HepG2 (cell line): ENCODE results near the gene PPP1R9B. TPM values are rescaled to one million over a fixed set of nuclear protein-coding genes. Genes with fewer than 3 reads are reported as not detected.

Experiments
- AKNA ChIP-seq: sonication (generic); formaldehyde crosslinking; IDR thresholded peaks from 2 replicates; pipeline ENCODE4 v1.4.0; 2020; ENCODE audit warnings: missing genetic modification reagents, borderline replicate concordance
- CHCHD3 ChIP-seq: sonication (generic); formaldehyde crosslinking; IDR thresholded peaks from 2 replicates; pipeline ENCODE4 v1.8.0; 2022; ENCODE audit warnings: mild to moderate bottlenecking, missing genetic modification reagents, moderate library complexity
- ELF1 ChIP-seq: sonication (generic); formaldehyde crosslinking; IDR thresholded peaks from 2 replicates; pipeline ENCODE4 v1.4.0; 2020; ENCODE audit warnings: missing genetic modification reagents
- GLI4 ChIP-seq: sonication (generic); formaldehyde crosslinking; IDR thresholded peaks from 2 replicates; pipeline ENCODE4 v1.5.1; 2020; ENCODE audit warnings: missing genetic modification reagents, mild to moderate bottlenecking, moderate library complexity, borderline replicate concordance
- KDM5A ChIP-seq: fragments of 200-600 bp; sonication (generic); IDR thresholded peaks from 2 replicates; pipeline ENCODE4 v1.7.0; 2018; ENCODE audit warnings: antibody characterized with exemption, mild to moderate bottlenecking, low read length, borderline replicate concordance
- KLF12 ChIP-seq: sonication (generic); formaldehyde crosslinking; IDR thresholded peaks from 2 replicates; pipeline ENCODE4 v1.4.0; 2020; ENCODE audit warnings: missing genetic modification reagents, borderline replicate concordance
- MTF1 ChIP-seq: sonication (generic); formaldehyde crosslinking; IDR thresholded peaks from 2 replicates; pipeline ENCODE4 v1.5.0; 2020; ENCODE audit warnings: missing genetic modification reagents
- NCOA2 ChIP-seq: sonication (generic); formaldehyde crosslinking; IDR thresholded peaks from 2 replicates; pipeline ENCODE4 v1.8.0; 2022; ENCODE audit warnings: inconsistent platforms
- NR2F6 ChIP-seq, 2 experiments: IDR thresholded peaks; 2 replicates each; pipeline ENCODE4 v1.6.1; 2016; ENCODE audit warnings: antibody characterized with exemption in 1 of 2, mild to moderate bottlenecking in 1 of 2
- TGIF2 ChIP-seq: IDR thresholded peaks from 2 replicates; pipeline ENCODE4 v1.6.1; 2016; ENCODE audit warnings: control low read depth, missing compliant biosample characterization
- TRIM24 ChIP-seq: sonication (generic); formaldehyde crosslinking; IDR thresholded peaks from 2 replicates; pipeline ENCODE4 v1.8.0; 2022; ENCODE audit warnings: mild to moderate bottlenecking, missing genetic modification reagents
- ZBTB1 ChIP-seq: sonication (generic); formaldehyde crosslinking; IDR thresholded peaks from 2 replicates; pipeline ENCODE4 v1.4.0; 2020; ENCODE audit warnings: missing genetic modification reagents, borderline replicate concordance
- ZKSCAN5 ChIP-seq: sonication (generic); formaldehyde crosslinking; IDR thresholded peaks from 2 replicates; pipeline ENCODE4 v1.5.1; 2020; ENCODE audit warnings: mild to moderate bottlenecking, missing genetic modification reagents
- ZNF207 ChIP-seq: fragments of 450-650 bp; IDR thresholded peaks from 2 replicates; pipeline ENCODE4 v1.6.1; 2016; ENCODE audit warnings: antibody characterized with exemption, borderline replicate concordance
- ZNF232 ChIP-seq: sonication (generic); formaldehyde crosslinking; IDR thresholded peaks from 2 replicates; pipeline ENCODE4 v1.4.0; 2020; ENCODE audit warnings: missing genetic modification reagents, borderline replicate concordance
- ZNF354B ChIP-seq: sonication (generic); formaldehyde crosslinking; IDR thresholded peaks from 2 replicates; pipeline ENCODE4 v1.8.0; 2022; ENCODE audit warnings: mild to moderate bottlenecking, missing genetic modification reagents
- ZNF513 ChIP-seq: sonication (generic); formaldehyde crosslinking; conservative IDR thresholded peaks from 2 replicates; pipeline ENCODE4 v1.5.0; 2020; ENCODE audit warnings: missing genetic modification reagents
- ZNF703 ChIP-seq: sonication (generic); formaldehyde crosslinking; IDR thresholded peaks from 2 replicates; pipeline ENCODE4 v1.5.1; 2020; ENCODE audit warnings: missing genetic modification reagents, mild to moderate bottlenecking, moderate library complexity, borderline replicate concordance
- ZNF772 ChIP-seq: sonication (generic); formaldehyde crosslinking; IDR thresholded peaks from 2 replicates; pipeline ENCODE4 v1.5.0; 2020; ENCODE audit warnings: mild to moderate bottlenecking, missing genetic modification reagents
- polyA plus RNA-seq, 8 experiments: library from polyadenylated mRNA; depleted of rRNA in 3 of 8; stranded (reverse) in 7 of 8; unstranded in 1 of 8; fragments of >200 nt; fragmentation: Illumina TruSeq in 4 of 8; extraction: Trizol in 4 of 8; gene quantifications; 2 replicates each; pipeline versions ENCODE4 v1.2.1 to v1.2.3, GENCODE V29; 2011 to 2016; ENCODE audit warnings: low read depth in 4 of 8, missing spikeins in 1 of 8, mixed read lengths in 1 of 8; ENCODE audit not compliant: insufficient read depth in 1 of 8
- total RNA-seq, 5 experiments: library from RNA; depleted of rRNA; stranded (reverse); fragments of >200 nt; fragmentation: Illumina TruSeq; extraction: Trizol; gene quantifications; 2 replicates each; pipeline ENCODE4 v1.2.3, GENCODE V29; 2016; ENCODE audit warnings: low read depth in 1 of 5
- TF ChIP-seq, protein P1 (sequence below): sonication (generic); formaldehyde crosslinking; IDR thresholded peaks from 2 replicates; pipeline ENCODE4 v1.9.0; 2021; ENCODE audit warnings: missing genetic modification reagents, borderline replicate concordance

The PPP1R9B gene
- total and polyA plus RNA-seq, 2 of the 13 experiments (the other 11 are each of a cell fraction or from before 2014, with no cell fraction given) = 9.4 to 15.8 TPM

DNA sequence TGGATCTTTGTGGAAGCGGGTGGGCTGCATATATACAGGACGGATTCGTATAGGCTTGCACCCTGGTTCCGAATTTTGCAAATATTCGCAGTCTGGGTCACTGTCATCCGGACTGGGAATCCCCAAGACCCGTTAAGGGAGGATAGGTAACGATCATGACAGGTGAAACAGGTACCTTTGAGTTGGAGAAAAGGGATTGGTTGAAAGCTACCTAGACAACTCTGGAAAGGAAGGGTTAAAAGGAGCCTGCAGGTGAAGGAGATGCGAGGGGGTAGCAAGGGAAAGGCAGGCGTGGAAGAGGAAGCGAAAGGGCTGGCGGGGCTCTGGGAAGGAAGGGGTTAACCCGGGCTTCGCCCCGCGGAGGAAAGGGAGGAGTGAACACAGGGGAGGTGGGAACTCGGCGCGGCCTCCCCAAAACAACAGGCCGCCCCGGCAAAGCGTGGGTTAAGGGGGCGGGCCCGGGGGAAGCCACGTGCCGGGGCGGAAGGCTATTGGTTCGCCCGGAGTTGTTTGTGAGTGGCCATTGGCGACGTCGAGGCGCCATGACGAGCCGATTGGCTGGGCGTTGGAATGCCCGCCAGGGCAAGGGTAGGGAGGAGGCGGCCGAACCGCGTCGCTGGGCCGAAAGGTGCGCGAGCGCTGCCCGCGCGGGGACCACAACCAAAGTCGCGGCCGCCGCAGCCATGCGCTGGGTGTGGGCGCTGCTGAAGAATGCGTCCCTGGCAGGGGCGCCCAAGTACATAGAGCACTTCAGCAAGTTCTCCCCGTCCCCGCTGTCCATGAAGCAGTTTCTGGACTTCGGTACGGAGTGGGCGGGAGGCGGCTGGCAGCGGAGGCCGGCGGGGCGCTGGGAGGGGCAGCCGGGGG lies 55.5 kb downstream of the PPP1R9B start, which contains the start of gene PDK2 (continued):
- TF ChIP-seq AKNA (no peak), TRIM24 (no peak), ZNF513 (CRISPR knock-in tag) (no peak), ELF1 (no peak), ZNF207 (no peak), MTF1 (CRISPR knock-in tag) (no peak), ZNF772 (CRISPR knock-in tag) (peak; percentile 86; the same call in 1 of the 2 replicates), ZNF232 (peak; percentile 65; the same call in 1 of the 2 replicates), ZBTB1 (CRISPR knock-in tag) (no peak; the same call in 1 of the 2 replicates), TGIF2 (CRISPR knock-in tag) (no peak), KDM5A (peak; percentile 77), ZNF354B (0 out of 2 replicates have a peak, but pooled peaks have one; percentile 87), KLF12 (CRISPR knock-in tag) (no peak), NR2F6 (IDR thresholded peaks at IDR 0.05) (peak; percentile 8; the same call in 1 of the 2 replicates), NR2F6 (CRISPR knock-in tag; IDR thresholded peaks at IDR 0.05) (no peak; the same call in 1 of the 2 replicates), ZKSCAN5 (CRISPR knock-in tag) (no peak), ZNF703 (CRISPR knock-in tag) (0 out of 2 replicates have a peak, but pooled peaks have one; percentile 39), NCOA2 (CRISPR knock-in tag) (peak; percentile 62; the same call in 1 of the 2 replicates), GLI4 (CRISPR knock-in tag) (no peak), CHCHD3 (CRISPR knock-in tag) (no peak)
- TF ChIP-seq, protein P1, sequence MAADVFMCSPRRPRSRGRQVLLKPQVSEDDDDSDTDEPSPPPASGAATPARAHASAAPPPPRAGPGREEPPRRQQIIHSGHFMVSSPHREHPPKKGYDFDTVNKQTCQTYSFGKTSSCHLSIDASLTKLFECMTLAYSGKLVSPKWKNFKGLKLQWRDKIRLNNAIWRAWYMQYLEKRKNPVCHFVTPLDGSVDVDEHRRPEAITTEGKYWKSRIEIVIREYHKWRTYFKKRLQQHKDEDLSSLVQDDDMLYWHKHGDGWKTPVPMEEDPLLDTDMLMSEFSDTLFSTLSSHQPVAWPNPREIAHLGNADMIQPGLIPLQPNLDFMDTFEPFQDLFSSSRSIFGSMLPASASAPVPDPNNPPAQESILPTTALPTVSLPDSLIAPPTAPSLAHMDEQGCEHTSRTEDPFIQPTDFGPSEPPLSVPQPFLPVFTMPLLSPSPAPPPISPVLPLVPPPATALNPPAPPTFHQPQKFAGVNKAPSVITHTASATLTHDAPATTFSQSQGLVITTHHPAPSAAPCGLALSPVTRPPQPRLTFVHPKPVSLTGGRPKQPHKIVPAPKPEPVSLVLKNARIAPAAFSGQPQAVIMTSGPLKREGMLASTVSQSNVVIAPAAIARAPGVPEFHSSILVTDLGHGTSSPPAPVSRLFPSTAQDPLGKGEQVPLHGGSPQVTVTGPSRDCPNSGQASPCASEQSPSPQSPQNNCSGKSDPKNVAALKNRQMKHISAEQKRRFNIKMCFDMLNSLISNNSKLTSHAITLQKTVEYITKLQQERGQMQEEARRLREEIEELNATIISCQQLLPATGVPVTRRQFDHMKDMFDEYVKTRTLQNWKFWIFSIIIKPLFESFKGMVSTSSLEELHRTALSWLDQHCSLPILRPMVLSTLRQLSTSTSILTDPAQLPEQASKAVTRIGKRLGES (CRISPR knock-in tag) = 0 out of 2 replicates have a peak, but pooled peaks have one; percentile 41
